GM19324 (cell line): ENCODE data around the gene CD70.
"Not testable (repeated sequence)": the region's sequence is repeated elsewhere in the genome, so short reads cannot be mapped to it uniquely, and the experiment has no call there.

Experiments
- ATAC-seq: cut with Tn5 transposase; IDR thresholded peaks from one replicate; pipeline ENCODE4 v1.9.1; 2021; ENCODE audit warnings: mild to moderate bottlenecking, moderate library complexity; ENCODE audit not compliant: unreplicated experiment, low FRiP score

Gene CD70

GRCh38 chr19:6573350-6573749, 17.6 kb downstream of the CD70 start:
- ATAC-seq: no peak

- no peak for ATAC-seq
Measured at GRCh38 chr19:6572217-6572616, 18.7 kb downstream of the CD70 start.

GRCh38 chr19:6571167-6571566, 19.8 kb downstream of the CD70 start:
- no peak for ATAC-seq

- ATAC-seq: no peak
Measured at GRCh38 chr19:6570764-6571163, 20.2 kb downstream of the CD70 start.

- ATAC-seq: no peak
Measured at GRCh38 chr19:6568816-6569215, 22.1 kb downstream of the CD70 start.

GRCh38 chr19:6568010-6568526, 22.9 kb downstream of the CD70 start:
- no peak for ATAC-seq

- ATAC-seq: not testable (repeated sequence)
Measured at GRCh38 chr19:6566727-6567126, 24.2 kb downstream of the CD70 start.

GRCh38 chr19:6564393-6564792, 26.6 kb downstream of the CD70 start:
- no peak for ATAC-seq

GRCh38 chr19:6562437-6562836, 28.5 kb downstream of the CD70 start:
- ATAC-seq: not testable (repeated sequence)

- no peak for ATAC-seq
Measured at GRCh38 chr19:6556480-6557195, 34.3 kb downstream of the CD70 start.

- no peak for ATAC-seq
Measured at GRCh38 chr19:6556043-6556449, 34.9 kb downstream of the CD70 start.

GRCh38 chr19:6551607-6552450, 39.1 kb downstream of the CD70 start:
- no peak for ATAC-seq

GRCh38 chr19:6551091-6551490, 39.9 kb downstream of the CD70 start:
- no peak for ATAC-seq

GRCh38 chr19:6550679-6551078, 40.3 kb downstream of the CD70 start:
- not testable (repeated sequence) for ATAC-seq

GRCh38 chr19:6543866-6544347, 47.0 kb downstream of the CD70 start:
- ATAC-seq: no peak

- no peak for ATAC-seq
Measured at GRCh38 chr19:6540918-6541689, 49.8 kb downstream of the CD70 start.

GRCh38 chr19:6539514-6539913, 51.4 kb downstream of the CD70 start:
- no peak for ATAC-seq
